Hippocampal formation (tissue), 2 donors: ENCODE data around the gene NIPA2.

ENCODE experiments used
- DNase-seq, 2 donors: peaks; one replicate each; lab custom pipeline; 2025; lab: John Stamatoyannopoulos, UW

The NIPA2 gene

GRCh38 chr15:22877607-22878006 is 39.1 kb downstream of the NIPA2 start:
- DNase-seq: no peak

DNA sequence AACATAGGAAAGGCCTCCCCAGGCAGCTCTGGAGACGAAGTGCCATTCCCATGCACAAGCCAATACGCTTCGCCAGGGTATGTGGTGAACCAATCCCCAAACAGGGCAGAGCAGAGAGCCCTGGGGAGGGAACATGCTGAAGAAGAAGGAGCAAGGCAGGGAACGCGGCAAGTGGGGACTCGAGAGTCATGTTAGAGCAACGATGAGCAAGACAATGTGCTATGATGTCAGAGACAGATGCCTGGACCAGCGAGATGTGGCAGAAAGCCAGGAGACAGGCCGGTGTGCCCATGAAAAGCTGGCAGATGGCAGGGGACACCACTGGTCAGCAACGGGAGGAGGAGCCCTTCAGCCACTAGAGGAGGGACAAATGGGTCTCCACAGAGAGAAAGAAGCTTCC is 39.6 kb downstream of the NIPA2 start:
- no peak for DNase-seq

GRCh38 chr15:22880068-22880980 is 41.9 kb downstream of the NIPA2 start:
- no peak for DNase-seq

- DNase-seq: no peak
Measured at GRCh38 chr15:22880981-22881738, 42.7 kb downstream of the NIPA2 start.

DNA sequence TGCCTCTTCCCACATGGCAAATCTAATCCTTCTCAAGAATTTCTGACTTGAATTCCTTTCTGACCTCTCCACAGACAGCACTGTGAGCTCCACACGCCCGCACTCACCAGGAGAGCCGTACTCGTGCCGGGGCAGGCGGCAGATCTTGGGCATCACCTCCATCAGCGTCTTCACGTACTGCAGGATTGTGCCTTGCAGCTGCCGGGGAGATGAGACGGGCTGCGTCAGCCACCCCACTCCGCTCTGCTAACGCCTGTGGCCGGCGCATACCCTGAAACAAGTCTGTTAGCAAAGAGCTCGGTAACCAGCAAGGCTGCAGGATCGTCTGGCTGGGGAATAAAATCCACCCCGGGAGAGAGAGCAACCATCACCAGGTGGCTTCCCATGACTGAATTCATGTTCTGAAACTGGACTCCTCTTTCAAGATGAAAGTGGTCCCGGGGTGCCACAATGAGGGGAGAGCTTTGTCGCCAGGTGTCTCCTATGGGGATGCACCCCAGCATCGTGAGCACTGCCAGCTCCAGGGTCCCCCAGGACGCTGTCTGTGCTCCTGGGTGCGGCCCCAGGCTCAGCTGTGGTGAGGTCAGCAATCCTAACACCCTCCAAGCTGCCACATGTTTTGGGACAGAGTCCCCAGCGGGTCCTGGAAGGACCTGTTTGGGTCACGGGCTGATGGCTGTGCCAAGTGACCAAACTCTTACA is 43.4 kb downstream of the NIPA2 start:
- no peak for DNase-seq

DNA sequence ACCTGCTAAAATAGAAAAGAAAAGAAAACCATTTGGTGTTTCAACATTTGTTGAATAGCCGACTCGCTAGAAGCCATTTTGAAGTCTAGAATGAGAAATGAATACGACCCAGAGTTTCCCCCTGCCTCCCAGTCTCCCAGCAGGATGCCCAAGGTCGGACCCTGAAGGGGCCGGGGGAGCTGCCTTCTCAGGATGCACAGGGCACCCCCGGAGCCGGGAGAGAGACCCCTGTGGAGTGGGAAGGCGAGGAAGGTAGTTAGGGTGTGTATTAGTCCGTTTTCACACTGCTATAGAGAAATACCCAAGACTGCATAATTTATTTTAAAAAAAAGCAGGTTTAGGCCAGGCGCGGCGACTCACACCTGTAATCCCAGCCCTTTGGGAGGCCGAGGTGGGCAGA is 44.7 kb downstream of the NIPA2 start:
- no peak for DNase-seq

GRCh38 chr15:22884344-22884743 is 45.9 kb downstream of the NIPA2 start:
- DNase-seq: no peak

- DNase-seq: no peak
Measured at GRCh38 chr15:22885120-22885519, 46.7 kb downstream of the NIPA2 start.

DNA sequence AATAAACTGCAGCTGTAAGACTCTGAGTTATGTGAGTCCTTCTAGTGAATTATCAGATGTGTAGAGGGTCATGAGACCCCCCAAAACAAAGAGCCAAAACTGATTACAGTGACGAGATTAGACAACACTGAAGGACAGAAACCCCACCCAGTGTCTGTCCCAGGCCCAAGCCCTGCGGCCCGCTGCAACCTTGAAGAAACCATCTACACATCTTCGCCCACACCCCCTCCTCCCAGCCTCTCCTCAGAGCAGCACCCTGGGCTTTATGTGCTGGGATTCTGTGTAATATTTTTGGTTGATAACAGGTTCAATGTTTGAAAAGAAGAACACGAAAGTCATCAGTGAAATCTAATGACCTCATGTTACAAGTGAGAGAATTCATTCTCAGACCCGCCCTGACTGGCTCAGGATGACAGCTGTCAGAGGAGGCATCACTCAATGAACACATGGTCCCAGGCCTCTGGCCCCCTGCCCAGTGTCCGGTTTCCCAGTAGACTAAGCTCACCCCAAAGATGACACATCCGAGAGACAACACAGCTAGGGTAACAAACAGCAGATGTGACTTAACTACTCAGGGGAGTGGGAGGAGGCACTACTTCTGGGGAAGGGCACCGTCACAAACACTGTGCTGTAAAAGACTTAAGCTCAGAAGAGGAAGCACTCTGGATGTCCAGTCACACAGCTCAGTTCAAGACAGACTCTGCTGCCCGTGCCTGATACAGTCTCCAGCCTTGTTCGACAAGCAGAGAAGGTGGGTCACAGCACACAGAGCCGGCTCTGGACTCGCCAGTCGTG is 48.9 kb downstream of the NIPA2 start:
- no peak for DNase-seq

- DNase-seq: no peak
Measured at GRCh38 chr15:22888120-22888859, 49.8 kb downstream of the NIPA2 start.

DNA sequence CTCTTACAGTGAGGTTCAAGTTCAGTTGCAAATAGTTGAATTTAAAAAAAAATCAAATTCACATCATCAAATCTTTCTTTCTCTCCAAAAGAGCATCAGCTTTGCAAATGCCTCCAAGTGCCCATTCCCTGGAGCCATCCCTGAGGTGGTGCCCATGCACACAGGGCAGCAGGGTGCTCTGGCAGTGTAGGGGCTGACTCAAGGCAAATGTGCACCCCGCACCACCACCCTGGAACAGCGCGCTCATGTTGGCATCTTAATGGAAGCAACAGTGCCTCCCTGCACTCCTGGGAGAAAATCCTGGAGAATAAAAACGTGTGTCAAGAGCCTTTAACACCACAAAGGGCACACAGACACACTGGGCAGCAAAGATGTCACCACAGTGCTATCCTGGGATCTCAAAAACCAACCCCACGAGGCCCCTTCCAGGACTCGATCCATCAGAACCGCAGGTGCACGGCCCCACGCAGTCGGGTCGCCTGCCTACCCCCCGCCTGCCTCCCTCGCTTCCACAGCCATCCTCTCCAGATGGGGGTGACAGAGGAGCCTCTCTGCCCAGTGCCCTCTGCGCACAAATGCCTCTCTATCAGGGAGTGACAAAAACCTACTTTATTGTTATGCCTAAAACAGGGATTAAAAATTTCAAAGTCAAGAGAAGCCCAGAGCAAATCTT is 50.8 kb downstream of the NIPA2 start:
- no peak for DNase-seq

DNA sequence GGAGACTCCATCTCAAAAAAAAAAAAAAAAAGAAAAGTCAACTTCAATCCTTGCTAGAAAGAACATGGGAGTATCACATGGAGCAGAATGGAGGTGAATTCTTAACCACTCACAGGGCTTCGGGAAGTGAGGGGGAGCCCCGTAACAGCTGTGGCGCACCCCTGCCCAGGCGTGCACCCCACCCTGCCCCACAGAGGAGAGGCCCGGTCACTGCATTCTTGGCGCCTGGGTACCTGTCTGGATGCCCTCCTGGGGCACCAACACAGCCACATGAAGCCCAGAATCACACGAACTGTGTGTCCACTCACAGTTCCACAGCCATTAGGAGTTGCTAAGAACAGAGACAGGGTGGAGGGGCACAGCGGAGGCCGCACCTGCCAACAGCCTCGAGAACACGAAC is 51.8 kb downstream of the NIPA2 start:
- DNase-seq: no peak

GRCh38 chr15:22891426-22892210 is 53.2 kb downstream of the NIPA2 start:
- no peak for DNase-seq

DNA sequence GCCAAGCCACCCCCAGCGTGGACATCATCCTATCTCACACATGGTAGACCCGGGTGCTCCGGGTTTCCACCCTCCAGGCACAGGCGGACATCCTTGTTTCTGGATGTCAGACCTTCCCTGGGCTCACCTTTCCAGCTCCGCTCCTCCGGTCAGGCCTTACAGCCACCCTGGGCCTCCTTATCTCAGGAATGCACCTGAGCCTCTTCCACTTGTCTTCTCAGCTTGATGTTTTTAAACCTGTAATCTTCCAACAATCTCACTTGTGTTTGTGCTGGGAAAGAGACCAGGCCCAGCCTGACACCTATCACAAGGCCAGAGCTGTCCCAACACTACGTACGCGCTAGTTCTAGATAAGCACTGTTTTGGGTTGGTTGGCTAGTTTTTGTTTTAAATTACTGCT is 53.9 kb downstream of the NIPA2 start:
- DNase-seq: no peak

DNA sequence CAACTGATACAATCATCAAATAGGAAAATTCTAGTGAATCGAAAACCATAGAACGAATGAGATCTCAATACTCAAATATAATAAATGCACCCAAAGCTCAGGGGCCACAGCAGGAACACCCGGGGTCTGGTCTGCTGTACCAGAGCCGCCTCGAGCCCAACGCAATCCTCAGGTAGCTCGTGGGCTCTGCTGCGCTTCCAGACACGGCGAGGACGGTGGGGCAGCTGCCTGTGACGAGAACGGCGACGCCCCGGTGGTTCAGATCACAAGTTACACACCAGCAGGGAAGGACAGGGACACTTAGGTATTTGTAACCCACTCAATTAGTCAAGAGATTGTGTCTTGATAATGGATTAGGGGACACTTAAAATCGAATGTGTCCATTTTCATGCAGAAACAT is 54.6 kb downstream of the NIPA2 start:
- no peak for DNase-seq

GRCh38 chr15:22893881-22894280 is 55.4 kb downstream of the NIPA2 start:
- no peak for DNase-seq

GRCh38 chr15:22895465-22896190 is 57.2 kb downstream of the NIPA2 start:
- DNase-seq: no peak

GRCh38 chr15:22902046-22902445 is 63.6 kb downstream of the NIPA2 start:
- no peak for DNase-seq

GRCh38 chr15:22902578-22902977 is 64.1 kb downstream of the NIPA2 start:
- DNase-seq: no peak
